Smooth muscle cell of trachea (primary cell): ENCODE measurements around the gene PCMT1. TPM values are rescaled to one million over a fixed set of nuclear protein-coding genes. Genes with fewer than 3 reads are reported as not detected.

Experiments used
- total RNA-seq: library from RNA; depleted of rRNA; stranded (reverse); fragments of >200 nt; gene quantifications from 2 replicates; pipeline ENCODE4 v1.2.1, GENCODE V29; 2014

The PCMT1 gene
- total RNA-seq: 96.8 and 230 TPM in 2 replicates

DNA sequence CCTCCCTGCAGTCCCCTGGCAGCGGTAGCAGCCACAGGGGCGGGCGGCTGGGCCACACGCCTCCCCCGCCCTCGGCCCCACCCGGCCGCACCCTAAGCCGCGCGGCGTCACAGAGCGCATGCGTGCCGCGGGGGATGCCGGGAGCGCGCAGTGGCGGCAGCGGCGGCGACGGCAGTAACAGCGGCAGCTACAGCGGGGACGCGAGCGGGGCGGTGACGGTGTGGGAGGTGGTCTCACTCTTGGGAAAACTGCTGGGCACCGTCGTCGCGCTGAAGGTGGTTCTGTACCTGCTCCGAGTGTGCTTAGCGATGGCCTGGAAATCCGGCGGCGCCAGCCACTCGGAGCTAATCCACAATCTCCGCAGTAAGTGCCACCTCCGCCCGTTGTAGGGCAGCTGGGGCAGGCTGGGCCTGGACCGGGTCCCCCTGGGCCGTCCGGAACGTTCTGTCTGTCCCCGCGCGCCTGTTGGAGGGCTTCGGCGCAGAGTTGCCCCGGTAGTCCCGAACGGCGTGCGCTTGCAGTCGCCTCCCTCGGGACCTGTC, at the start of gene PCMT1:
TSS of gene PCMT1 (plus strand) at position 148 of the 542 bp plus-strand sequence. CDS start at position 309, 161 bp downstream.

DNA sequence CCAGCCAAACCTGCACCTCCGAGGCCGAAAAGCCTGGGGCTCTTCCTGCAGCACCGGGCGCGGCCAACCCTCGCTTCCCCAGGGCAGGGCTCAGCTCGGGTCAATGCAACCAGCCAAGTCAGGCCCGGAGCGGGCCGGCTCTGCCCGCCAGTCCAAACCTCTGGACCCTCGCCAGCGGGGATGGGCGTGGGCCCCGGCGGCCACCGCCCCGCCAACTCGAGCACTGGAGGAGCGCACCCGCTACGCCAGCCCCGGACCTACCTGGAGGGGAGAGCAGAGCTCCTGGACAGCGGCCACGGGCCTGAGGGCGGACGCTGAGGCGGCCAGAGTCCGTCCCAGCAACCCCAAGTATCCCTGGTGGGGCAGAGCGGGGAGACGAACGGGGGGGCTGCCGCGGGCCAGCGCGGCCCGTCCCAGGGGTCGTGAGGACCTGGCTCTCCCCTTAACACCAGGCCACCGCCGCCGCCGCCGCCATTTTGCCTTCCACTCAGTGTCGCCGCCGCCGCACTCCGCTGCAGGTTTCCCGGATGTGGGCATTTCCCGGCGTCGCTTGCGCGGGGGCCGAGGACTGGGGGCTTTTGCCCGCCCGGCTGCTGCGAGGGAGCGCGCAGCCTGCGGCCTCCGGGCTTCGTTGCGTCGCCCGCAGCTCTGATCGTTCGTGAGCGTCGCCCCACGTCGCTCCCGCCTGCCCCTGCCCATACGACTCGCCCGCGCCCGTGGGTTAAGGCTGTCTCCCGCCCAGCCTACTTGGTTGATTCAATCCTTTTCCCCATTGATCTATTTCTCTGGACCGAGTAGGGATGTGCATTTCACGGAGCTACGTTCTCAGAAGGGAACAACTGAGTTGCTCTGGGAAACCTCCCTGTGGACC, 31.7 kb upstream of the PCMT1 start, which contains the start of gene LATS1:
TSS of gene LATS1 (minus strand) at position 514 of the 871 bp plus-strand sequence. CDS start 15,975 bp downstream, outside the sequence.

DNA sequence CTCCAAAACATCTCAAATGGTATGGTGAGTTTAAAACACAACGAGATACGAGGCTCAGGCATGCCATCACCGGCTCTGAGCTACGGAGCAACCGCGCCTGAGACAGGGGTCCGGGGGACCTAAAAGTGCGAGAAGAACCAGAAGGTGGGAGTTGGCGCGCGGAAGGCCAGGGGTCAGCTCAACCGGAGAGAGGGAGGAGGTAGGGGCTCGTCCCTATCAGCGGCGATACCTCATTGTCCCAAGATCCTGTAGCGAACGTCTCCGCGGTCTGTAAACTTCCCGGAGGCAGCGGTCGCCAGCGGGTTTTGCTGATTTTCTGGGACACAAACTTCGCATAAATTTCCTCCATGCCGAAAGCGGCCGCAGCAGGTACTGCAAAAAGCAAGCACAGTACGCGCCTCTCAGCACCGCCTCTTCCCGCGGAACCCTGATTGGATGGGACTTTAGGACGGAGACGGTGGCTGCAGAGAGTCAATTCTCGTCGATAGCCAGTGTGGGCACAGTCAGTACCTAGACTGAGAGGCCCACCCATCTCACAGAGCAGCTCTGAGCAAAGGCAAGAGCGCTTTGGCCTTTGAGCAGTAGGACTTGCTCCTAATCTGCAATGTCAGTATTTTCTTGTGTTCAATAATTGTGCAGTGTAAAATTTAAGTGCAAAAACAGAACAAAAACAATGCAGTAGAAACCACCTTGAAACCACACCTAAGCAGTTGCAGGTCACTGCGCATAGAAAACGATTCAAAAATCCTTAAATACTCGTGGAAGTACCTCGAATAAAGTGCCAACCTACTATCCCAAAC, 3.2 kb upstream of the PCMT1 start, which contains the start of gene NUP43:
TSS of gene NUP43 (minus strand) at position 383 of the 800 bp plus-strand sequence. CDS start at position 349, 34 bp downstream.

Other genes with a start within 250 kb of the PCMT1 start
- gene PPIL4, start 203.7 kb upstream of the PCMT1 start, total RNA-seq: 30.6 and 49.7 TPM in 2 replicates
- gene GINM1, start 183.4 kb upstream of the PCMT1 start, total RNA-seq: 56.6 and 68.5 TPM in 2 replicates
- gene KATNA1, start 101.0 kb upstream of the PCMT1 start, total RNA-seq: 27.3 and 30.7 TPM in 2 replicates
- gene LATS1, start 31.6 kb upstream of the PCMT1 start, total RNA-seq: 8.8 and 11.1 TPM in 2 replicates
- gene NUP43, start 3.2 kb upstream of the PCMT1 start, total RNA-seq: 16.9 and 31.1 TPM in 2 replicates
- gene LRP11, start 114.6 kb downstream of the PCMT1 start, total RNA-seq: 125 and 158 TPM in 2 replicates
- 2.2 and 4.8 TPM in 2 replicates for gene RAET1E, start 148.4 kb downstream of the PCMT1 start, total RNA-seq
- 5.7 and 5.8 TPM in 2 replicates for gene RAET1G, start 173.4 kb downstream of the PCMT1 start, total RNA-seq
- gene ULBP2, start 192.3 kb downstream of the PCMT1 start, total RNA-seq: 0.99 and 2.5 TPM in 2 replicates
- gene ULBP1, start 214.2 kb downstream of the PCMT1 start, total RNA-seq: 0.44 and 0.50 TPM in 2 replicates